Erythroblast (primary cell): ENCODE results near the gene TFG.

Experiments used
- GATA1 ChIP-seq: IDR thresholded peaks from 2 replicates; pipeline ENCODE4 v1.6.1; 2011; ENCODE audit warnings: low read depth, mild to moderate bottlenecking, control low read depth, low read length, moderate library complexity
- POLR2A ChIP-seq: IDR thresholded peaks from 2 replicates; pipeline ENCODE4 v1.6.1; 2011; ENCODE audit warnings: mild to moderate bottlenecking, low read length

DNA sequence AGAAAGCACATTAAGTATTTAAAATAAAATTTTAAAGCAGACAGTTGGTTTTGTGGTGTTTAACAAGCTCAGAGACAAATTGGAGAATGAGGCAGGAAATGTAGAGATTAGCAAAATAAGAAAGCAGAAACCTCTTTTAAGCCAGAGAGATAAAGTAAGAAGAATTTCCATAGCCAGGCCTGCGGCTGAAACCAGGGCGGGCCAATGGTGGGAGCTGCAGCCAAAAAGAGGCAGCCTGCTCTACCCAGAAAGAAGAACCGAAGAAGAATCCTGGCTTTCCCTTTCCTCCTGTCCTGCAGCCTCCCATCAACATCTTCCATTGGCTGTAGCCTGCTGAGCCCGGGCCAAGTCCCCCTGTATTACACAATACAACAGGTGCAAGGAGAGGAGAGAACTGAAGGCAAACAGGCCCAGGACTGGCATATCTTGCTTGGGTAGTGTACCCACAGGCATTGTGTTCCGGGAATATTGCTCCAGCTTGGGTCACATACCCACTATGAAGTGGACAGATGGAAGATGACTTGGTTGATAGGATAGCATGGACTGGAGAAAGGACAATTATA is 11.5 kb upstream of the TFG start:
- TF ChIP-seq POLR2A (no peak), GATA1 (no peak)
